ENCODE data around the gene NCOA3. TPM values are rescaled to one million over a fixed set of nuclear protein-coding genes. Genes with fewer than 3 reads are reported as not detected.

NCOA3 gene
- total RNA-seq (2014; rRNA removed) (27.8 and 31.1 TPM in 2 replicates), Bru-seq, nascent RNA (percentile 91 among the genes with signal in this experiment), BruChase-seq, experiment 1, labeled RNA remaining after a 6-hour chase (percentile 87 among the genes with signal in this experiment), BruChase-seq, experiment 2, labeled RNA remaining after a 2-hour chase (percentile 88 among the genes with signal in this experiment)
- long read RNA-seq, full-length matches to known transcripts = 1 of 31 reads
- long read RNA-seq, partial matches to known transcripts = 15 of 31 reads
- long read RNA-seq, other reads (novel, unspliced or antisense) = 15 of 31 reads

- no peak for TF ChIP-seq EZH2phosphoT487 (IDR thresholded peaks at IDR 0.05; ENCODE audit: borderline replicate concordance, low read length)
- peak; percentile 32 for TF ChIP-seq CTCF (conservative IDR thresholded peaks at IDR 0.05; ENCODE audit: low read depth, low read length)
- TF ChIP-seq EZH2 (IDR thresholded peaks at IDR 0.05; ENCODE audit: low read length, unreplicated experiment) = no peak
- DNase-seq = peak; percentile 97
- Histone ChIP-seq H4K20me1 (ENCODE audit: low read length) (peaks cover 17% of the 10 kb centered on the region), H3K36me3 (ENCODE audit: low read depth, low read length) (no peaks in the 10 kb centered on the region), H2AFZ (ENCODE audit: low read length) (peak within 1 kb of the TSS; percentile 95), H3K9me3 (ENCODE audit: low read length) (no peaks in the 10 kb centered on the region), H3K4me2 (ENCODE audit: low read length) (peak within 1 kb of the TSS; percentile 93), H3F3A (ENCODE audit: low read length, unreplicated experiment) (no peaks in the 10 kb centered on the region), H3K4me3 (ENCODE audit: low read length) (peak within 1 kb of the TSS; percentile 72), H3K9ac (ENCODE audit: low read length) (peak within 1 kb of the TSS; percentile 88), H3K9me2 (replicated peaks; ENCODE audit: low read length) (no peaks in the 10 kb centered on the region), H3K27ac (ENCODE audit: low read length) (peak within 1 kb of the TSS; percentile 65), H3K27me3 (ENCODE audit: low read length) (no peaks in the 10 kb centered on the region), H3K79me2 (ENCODE audit: low read length) (peaks cover 63% of the 10 kb centered on the region), H3K4me1 (ENCODE audit: insufficient read depth, low read length) (peaks cover 41% of the 10 kb centered on the region)
- intact Hi-C loops (cut with micrococcal nuclease) = loop anchor here (1.0 to 2.0 kb wide), 4 partner anchors 8 to 109 kb away; no protein-coding TSS in a partner anchor
- BruUV-seq (replicated peaks) = no TSS peak
- CTCF ChIA-PET = interaction anchor here (0.5 to 1.3 kb wide), 9 partner anchors 8 to 1744 kb away, joined by 3 to 9 read pairs (median 4); no protein-coding TSS in a partner anchor
- ATAC-seq = peak; percentile 94
- POLR2A ChIA-PET (ENCODE audit: unreplicated experiment) = interaction anchor here (0.5 to 2.5 kb wide), 15 partner anchors 8 to 1203 kb away, joined by 3 to 15 read pairs (median 6); no protein-coding TSS in a partner anchor
Observed at GRCh38 chr20:47501482-47502270, at the start of gene NCOA3. Gene NCOA3 (plus strand): TSS chr20:47501887. CDS start chr20:47622248, 120,361 bp downstream.

- Histone ChIP-seq H3F3A (ENCODE audit: low read length, unreplicated experiment) (peaks cover 10% of the 10 kb centered on the region), H4K20me1 (ENCODE audit: low read length) (no peaks in the 10 kb centered on the region), H3K4me1 (ENCODE audit: insufficient read depth, low read length) (peaks cover 40% of the 10 kb centered on the region), H3K36me3 (ENCODE audit: low read depth, low read length) (no peaks in the 10 kb centered on the region), H3K27ac (ENCODE audit: low read length) (peak overlapping the region; percentile 90), H3K27me3 (ENCODE audit: low read length) (no peaks in the 10 kb centered on the region), H3K9me2 (replicated peaks; ENCODE audit: low read length) (no peaks in the 10 kb centered on the region), H3K79me2 (ENCODE audit: low read length) (no peaks in the 10 kb centered on the region), H3K9ac (ENCODE audit: low read length) (peak overlapping the region; percentile 61), H3K4me2 (ENCODE audit: low read length) (peak overlapping the region; percentile 77), H3K4me3 (ENCODE audit: low read length) (peak overlapping the region; percentile 45), H2AFZ (ENCODE audit: low read length) (peak overlapping the region; percentile 72), H3K9me3 (ENCODE audit: low read length) (no peaks in the 10 kb centered on the region)
- POLR2A ChIA-PET (ENCODE audit: unreplicated experiment) = interaction anchor here (0.6 kb wide), 1 partner anchor 44 kb away, joined by 3 read pairs; no protein-coding TSS in a partner anchor
- ATAC-seq (no peak; the same call in 1 of the 2 replicates), DNase-seq (no peak)
- BruUV-seq (replicated peaks) = no TSS peak
- TF ChIP-seq EZH2phosphoT487 (IDR thresholded peaks at IDR 0.05; ENCODE audit: borderline replicate concordance, low read length) (no peak), EZH2 (IDR thresholded peaks at IDR 0.05; ENCODE audit: low read length, unreplicated experiment) (no peak), CTCF (conservative IDR thresholded peaks at IDR 0.05; ENCODE audit: low read depth, low read length) (no peak)
- CTCF ChIA-PET = no interaction called here
- intact Hi-C loops (cut with micrococcal nuclease) = loop anchor here (1.0 kb wide), 1 partner anchor 60 kb away; no protein-coding TSS in a partner anchor
Observed at GRCh38 chr20:47452736-47453161, 48.9 kb upstream of the NCOA3 start.
